CD4-positive, alpha-beta T cell (primary cell): ENCODE results near the gene RNF157. TPM values are rescaled to one million over a fixed set of nuclear protein-coding genes. Genes with fewer than 3 reads are reported as not detected.
A peak's percentile ranks its signal among the peaks of the same experiment; 100 is the strongest.

Source experiments
- ATAC-seq: fragments of 200-7000 bp; cut with Tn5 transposase; one replicate; pipeline ENCODE4 v1.10.0; 2022; ENCODE audit warnings: mild to moderate bottlenecking; ENCODE audit not compliant: poor library complexity
- CTCF ChIA-PET: fragments of 350-600 bp; sonication (Branson Sonifier 250); formaldehyde crosslinking; loops from one replicate; lab custom pipeline; 2021; ENCODE audit warnings: antibody characterized with exemption, inconsistent platforms; lab: Charles Lee
- POLR2A ChIA-PET: fragments of 350-600 bp; sonication (Branson Sonifier 250); formaldehyde crosslinking; loops from one replicate; lab custom pipeline; 2021; ENCODE audit warnings: antibody characterized with exemption, inconsistent platforms; lab: Charles Lee
- DNase-seq, 14 experiments: peaks; one replicate each; pipeline ENCODE4 v3.0.0-alpha.2; 2013 to 2020; ENCODE audit warnings: mixed read lengths in 2 of 14
- H3K27ac ChIP-seq, 2 donors: one replicate each; pipeline versions ENCODE4 v1.5.1 to v1.7.0; 2013; ENCODE audit warnings: low read length in 2 of 2, low read depth in 1 of 2, mild to moderate bottlenecking in 1 of 2
- H3K27me3 ChIP-seq, 2 experiments: 1 replicate in 1 of 2; 2 replicates in 1 of 2; pipeline versions ENCODE4 v1.6.1 to v1.7.0; 2013; ENCODE audit warnings: low read length in 2 of 2, control low read depth in 1 of 2, mild to moderate bottlenecking in 1 of 2, moderate library complexity in 1 of 2; ENCODE audit not compliant: insufficient read depth in 2 of 2, control insufficient read depth in 1 of 2
- H3K36me3 ChIP-seq: one replicate; pipeline ENCODE4 v1.6.1; 2013; ENCODE audit warnings: low read length, control low read depth; ENCODE audit not compliant: insufficient read depth
- H3K4me1 ChIP-seq: one replicate; pipeline ENCODE4 v1.6.1; 2013; ENCODE audit warnings: low read length, control low read depth; ENCODE audit not compliant: insufficient read depth
- H3K4me3 ChIP-seq: one replicate; pipeline ENCODE4 v1.5.1; 2013; ENCODE audit warnings: mild to moderate bottlenecking, low read length, moderate library complexity
- H3K9me3 ChIP-seq, 2 experiments: 1 replicate in 1 of 2; 2 replicates in 1 of 2; pipeline versions ENCODE4 v1.6.1 to v1.7.0; 2013; ENCODE audit warnings: low read length in 2 of 2, mild to moderate bottlenecking in 2 of 2, control low read depth in 1 of 2, moderate library complexity in 1 of 2; ENCODE audit not compliant: control insufficient read depth in 1 of 2, insufficient read depth in 1 of 2
- H3K27ac Mint-ChIP-seq: one replicate; pipeline ENCODE4 v1.8.0; 2020; ENCODE audit warnings: mixed read lengths
- H3K27me3 Mint-ChIP-seq: one replicate; pipeline ENCODE4 v1.8.0; 2021; ENCODE audit warnings: mixed read lengths
- H3K36me3 Mint-ChIP-seq: one replicate; pipeline ENCODE4 v1.8.0; 2021; ENCODE audit warnings: low read depth, mixed read lengths
- H3K4me1 Mint-ChIP-seq: one replicate; pipeline ENCODE4 v1.8.0; 2021; ENCODE audit warnings: low read depth, mixed read lengths
- H3K4me3 Mint-ChIP-seq: one replicate; pipeline ENCODE4 v1.8.0; 2020; ENCODE audit warnings: mild to moderate bottlenecking, mixed read lengths
- H3K9me3 Mint-ChIP-seq: one replicate; pipeline ENCODE4 v1.8.0; 2020; ENCODE audit warnings: mixed read lengths
- CTCF ChIP-seq: fragments of 200-600 bp; IDR thresholded peaks from one replicate; pipeline ENCODE4 v1.8.0; 2022; ENCODE audit warnings: antibody characterized with exemption, mild to moderate bottlenecking
- intact Hi-C, 2 experiments: fragments of 100-400 bp; cut with DNase I in 1 of 2; cut with micrococcal nuclease in 1 of 2; formaldehyde crosslinking; loops; one replicate each; pipeline versions ENCODE4 v1.15.1 to v1.9.0; 2023 to 2025; cut with DNase I, micrococcal nuclease
- polyA plus RNA-seq, 2 donors: library from polyadenylated mRNA; unstranded; fragments of 120-200 nt; gene quantifications; one replicate each; pipeline ENCODE4 v1.2.1, GENCODE V29; 2013
- total RNA-seq, 174 experiments: library from RNA in 2 of 174; stranded (reverse) in 2 of 174; gene quantifications; one replicate each; pipeline ENCODE4 v1.2.3 and lab custom pipeline; 2021 to 2026

The RNF157 gene
- total RNA-seq (10 to 100 TPM; 18.5 to 21.1 TPM), total RNA-seq (lab: John Stamatoyannopoulos, UW) (12.5 to 197 (median 44.1) reads per million in 172 experiments)
- polyA plus RNA-seq (2013, experiment 1 of 2), result 34.0 TPM
- 40.1 TPM for polyA plus RNA-seq (2013, experiment 2 of 2)

- H3K4me3 ChIP-seq, result peak within 1 kb of the TSS; percentile 86
- H3K27me3 Mint-ChIP-seq, result no peaks in the 10 kb centered on the region
These were observed at the start of gene RNF157 for GRCh38 chr17:76240461-76241203. TSS of gene RNF157 (minus strand) at chr17:76240493. CDS start at chr17:76240240, 253 bp downstream.

DNA sequence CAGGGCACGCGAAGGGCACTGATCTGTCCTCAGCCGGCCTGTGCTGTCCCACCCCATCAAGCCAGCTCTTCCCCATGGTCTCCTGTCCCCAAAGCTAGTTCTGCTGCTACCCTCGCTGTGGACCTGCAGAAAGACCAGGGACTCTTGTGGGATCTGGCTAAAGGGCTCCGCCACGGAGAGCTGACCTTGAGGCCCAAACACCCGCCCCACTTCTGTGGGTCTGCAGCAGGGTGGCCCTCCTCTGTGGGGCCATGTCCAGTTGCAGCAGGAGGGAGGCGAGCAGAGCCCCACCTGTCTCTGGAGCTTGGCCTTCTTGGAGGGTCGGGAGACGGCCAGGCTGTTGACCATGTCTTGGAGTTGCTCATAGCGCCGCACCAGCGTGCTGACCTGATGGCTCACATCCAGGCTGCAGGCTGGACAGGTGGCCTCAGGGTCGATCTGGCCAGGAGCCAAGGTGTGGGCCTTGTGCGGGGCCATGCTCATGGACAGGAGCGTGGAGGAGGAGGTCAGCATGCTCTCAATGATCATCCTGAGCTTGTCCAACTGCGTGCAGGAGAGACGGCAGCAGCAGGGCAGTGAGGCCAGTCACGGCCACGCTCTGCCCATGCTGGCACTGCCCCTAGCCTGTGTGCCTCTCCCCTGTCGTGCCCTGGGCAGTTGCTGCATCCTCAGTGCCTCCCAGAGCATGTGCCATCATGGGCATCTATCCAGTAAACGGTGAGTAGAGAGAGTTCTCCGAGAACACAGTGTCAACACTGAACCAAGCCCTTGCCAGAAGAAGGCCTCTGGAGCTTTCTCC is 41.5 kb upstream of the RNF157 start:
- Histone ChIP-seq H3K27ac (no peak overlapping the region), H3K9me3 (no peaks in the 10 kb centered on the region), H3K27me3 (no peaks in the 10 kb centered on the region), H3K4me3 (no peak overlapping the region), H3K36me3 (no peaks in the 10 kb centered on the region), H3K4me1 (peaks cover 12% of the 10 kb centered on the region)
- ChIA-PET CTCF (interaction anchor here (5.2 kb wide), 1 partner anchor 159 kb away, joined by 130 read pairs; no protein-coding TSS in a partner anchor), POLR2A (interaction anchor here (1.1 kb wide), 2 partner anchors 13 to 157 kb away, joined by 3 to 4 read pairs; no protein-coding TSS in a partner anchor)
- intact Hi-C loops, result no loop called here
- Mint-ChIP-seq H3K27me3 (no peaks in the 10 kb centered on the region), H3K9me3 (no peaks in the 10 kb centered on the region), H3K27ac (no peak overlapping the region), H3K4me3 (no peak overlapping the region), H3K4me1 (peaks cover 4% of the 10 kb centered on the region), H3K36me3 (no peaks in the 10 kb centered on the region)
- TF ChIP-seq CTCF, result no peak
- ATAC-seq, result no peak
- no peak for DNase-seq

More at GRCh38 chr17:76240461-76241203, at the start of gene RNF157:
- Histone ChIP-seq H3K4me1 (peaks cover 66% of the 10 kb centered on the region), H3K9me3 (no peaks in the 10 kb centered on the region), H3K36me3 (no peaks in the 10 kb centered on the region), H3K27ac (peak within 1 kb of the TSS; percentile 35 to 36), H3K27me3 (no peaks in the 10 kb centered on the region)
- peak within 1 kb of the TSS; percentile 77 for H3K27ac Mint-ChIP-seq
- TF ChIP-seq CTCF, result no peak
- peak within 1 kb of the TSS; percentile 89 for H3K4me3 Mint-ChIP-seq
- DNase-seq (peak; percentile 39 to 90 (median 64)), ATAC-seq (peak; percentile 91)
- intact Hi-C loops, result loop anchor here (1.0 to 5.0 kb wide), 3 partner anchors 24 to 48 kb away; partner anchors contain the start of gene UBALD2 (in 2 of the 2)
- peaks cover 54% of the 10 kb centered on the region for H3K4me1 Mint-ChIP-seq
- ChIA-PET CTCF (interaction anchor here (0.5 to 1.3 kb wide), 3 partner anchors 26 to 59 kb away, joined by 3 to 7 read pairs (median 5); no protein-coding TSS in a partner anchor), POLR2A (interaction anchor here (0.9 to 18.7 kb wide), 6 partner anchors 11 to 61 kb away, joined by 3 to 394 read pairs (median 6); partner anchors contain the start of gene UBALD2)
- peaks cover 4% of the 10 kb centered on the region for H3K36me3 Mint-ChIP-seq
- H3K9me3 Mint-ChIP-seq, result no peaks in the 10 kb centered on the region

GRCh38 chr17:76280650-76281049 is 40.4 kb upstream of the RNF157 start:
- no peak for DNase-seq
- ChIA-PET POLR2A (interaction anchor here (0.7 to 2.2 kb wide), 6 partner anchors 10 to 160 kb away, joined by 3 to 13 read pairs (median 6); partner anchors contain the start of gene FOXJ1), CTCF (interaction anchor here (1.7 to 5.2 kb wide), 2 partner anchors 19 to 158 kb away, joined by 8 to 130 read pairs; no protein-coding TSS in a partner anchor)
- no peak for TF ChIP-seq CTCF
- Histone ChIP-seq H3K36me3 (no peaks in the 10 kb centered on the region), H3K9me3 (no peaks in the 10 kb centered on the region), H3K27ac (no peak overlapping the region), H3K4me3 (no peak overlapping the region), H3K4me1 (peaks cover 18% of the 10 kb centered on the region), H3K27me3 (no peaks in the 10 kb centered on the region)
- Mint-ChIP-seq H3K9me3 (no peaks in the 10 kb centered on the region), H3K4me1 (peaks cover 4% of the 10 kb centered on the region), H3K36me3 (no peaks in the 10 kb centered on the region), H3K27me3 (no peaks in the 10 kb centered on the region), H3K27ac (no peak overlapping the region), H3K4me3 (no peak overlapping the region)
- no peak for ATAC-seq
- intact Hi-C loops, result no loop called here
